Stimulated activated naive CD8-positive, alpha-beta T cell treated with anti-CD3 and anti-CD28 coated beads, Interleukin-15, amount 100 ng/mL, for 72 hours (primary cell): ENCODE results near the gene BCL11A.

Source experiments
- ATAC-seq: fragments of 150-1000 bp; cut with Tn5 transposase; 2 replicates; pipeline ENCODE4 v1.10.0; 2021; ENCODE audit warnings: mild to moderate bottlenecking, moderate library complexity
- DNase-seq, 2 donors: peaks; one replicate each; pipeline ENCODE4 v3.0.0; 2021 to 2022
- H3K27ac Mint-ChIP-seq, 2 donors: one replicate each; pipeline ENCODE4 v1.8.0; 2022; ENCODE audit warnings: mild to moderate bottlenecking in 2 of 2, mixed read lengths in 2 of 2, moderate library complexity in 2 of 2
- H3K27me3 Mint-ChIP-seq: one replicate; pipeline ENCODE4 v1.8.0; 2022; ENCODE audit warnings: mixed read lengths
- H3K4me1 Mint-ChIP-seq: one replicate; pipeline ENCODE4 v1.8.0; 2022; ENCODE audit warnings: mild to moderate bottlenecking, mixed read lengths
- H3K4me3 Mint-ChIP-seq, 2 donors: one replicate each; pipeline ENCODE4 v1.8.0; 2022; ENCODE audit warnings: mild to moderate bottlenecking in 2 of 2, mixed read lengths in 2 of 2, moderate library complexity in 1 of 2
- H3K9me3 Mint-ChIP-seq, 2 donors: one replicate each; pipeline ENCODE4 v1.8.0; 2022; ENCODE audit warnings: mixed read lengths in 2 of 2

The BCL11A gene

GRCh38 chr2:60552851-60553494 is 481 bp downstream of the BCL11A start:
- no peak overlapping the region for H3K27ac Mint-ChIP-seq
- peak overlapping the region; percentile 86 to 89 for H3K4me3 Mint-ChIP-seq
- peaks cover 97% of the 10 kb centered on the region for H3K27me3 Mint-ChIP-seq
- DNase-seq (no peak), ATAC-seq (no peak)
- no peaks in the 10 kb centered on the region for H3K9me3 Mint-ChIP-seq
- H3K4me1 Mint-ChIP-seq, result peaks cover 75% of the 10 kb centered on the region

- Mint-ChIP-seq H3K4me3 (peak overlapping the region; percentile 64 to 86), H3K9me3 (no peaks in the 10 kb centered on the region), H3K27me3 (peaks cover 97% of the 10 kb centered on the region), H3K27ac (no peak overlapping the region), H3K4me1 (peaks cover 70% of the 10 kb centered on the region)
- DNase-seq (no peak), ATAC-seq (no peak)
Observed at GRCh38 chr2:60552078-60552850, 1.2 kb downstream of the BCL11A start.

GRCh38 chr2:60551240-60552077 is 2.0 kb downstream of the BCL11A start:
- H3K9me3 Mint-ChIP-seq, result no peaks in the 10 kb centered on the region
- ATAC-seq, result no peak
- peaks cover 61% of the 10 kb centered on the region for H3K4me1 Mint-ChIP-seq
- peak overlapping the region in 1 of 2 donors; percentile 63 for H3K27ac Mint-ChIP-seq
- DNase-seq, result no peak
- peaks cover 97% of the 10 kb centered on the region for H3K27me3 Mint-ChIP-seq
- H3K4me3 Mint-ChIP-seq, result peak overlapping the region; percentile 69 to 77

DNA sequence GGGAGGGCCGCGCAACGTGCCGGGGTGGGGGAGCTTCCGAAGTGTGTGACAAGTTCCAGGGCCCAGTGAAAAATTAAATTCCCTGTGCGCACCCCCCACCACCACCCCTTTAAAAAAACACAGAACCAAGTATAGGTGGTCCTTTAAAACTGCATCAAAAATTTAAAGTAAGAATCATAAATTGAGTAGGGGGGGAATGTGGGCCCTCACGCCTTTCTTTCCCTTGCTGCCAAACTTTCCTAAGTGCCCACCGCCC is 2.5 kb downstream of the BCL11A start:
- DNase-seq (no peak), ATAC-seq (no peak)
- no peak overlapping the region for H3K27ac Mint-ChIP-seq
- H3K9me3 Mint-ChIP-seq, result no peaks in the 10 kb centered on the region
- H3K27me3 Mint-ChIP-seq, result peaks cover 99% of the 10 kb centered on the region
- H3K4me1 Mint-ChIP-seq, result peaks cover 61% of the 10 kb centered on the region
- peak overlapping the region; percentile 66 to 91 for H3K4me3 Mint-ChIP-seq

DNA sequence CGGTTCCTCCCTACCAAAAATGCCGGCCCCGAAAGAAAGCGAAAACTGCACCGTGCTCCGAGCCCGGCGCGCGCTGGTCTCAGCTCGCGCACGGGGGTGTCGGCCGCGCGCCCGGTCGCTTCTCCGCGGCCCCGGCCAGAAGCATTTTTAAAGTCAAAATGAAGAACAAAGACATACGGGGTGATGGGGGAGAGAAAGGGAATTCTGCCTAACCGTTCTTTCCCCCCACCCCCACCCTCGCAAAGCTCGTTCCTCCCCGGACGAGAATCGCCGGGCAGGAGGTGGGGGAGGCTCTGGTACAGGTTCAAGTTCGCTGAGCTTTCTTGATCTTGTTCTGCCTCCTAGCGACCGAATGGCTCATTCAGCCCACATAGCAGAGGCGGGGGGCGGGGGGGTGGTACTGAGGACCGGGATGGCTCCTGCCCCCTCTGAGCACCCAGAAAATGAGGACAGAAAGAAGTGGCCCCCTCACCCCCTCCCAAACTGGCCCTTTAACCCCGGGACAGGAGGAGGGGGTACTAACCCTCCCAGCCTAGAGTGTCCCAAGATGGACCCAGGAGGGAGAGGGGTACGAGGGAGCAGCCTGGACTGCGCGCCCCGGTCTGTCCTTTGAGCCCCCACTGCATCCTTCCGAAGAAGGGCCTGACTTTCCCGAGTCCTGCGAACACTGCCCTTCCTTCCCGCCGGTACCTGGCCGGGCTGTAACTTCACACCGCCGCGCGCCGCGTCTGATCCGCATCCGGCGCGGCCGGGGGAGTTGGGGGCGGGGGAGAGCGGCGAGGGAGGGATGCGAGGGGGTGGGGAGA is 3.1 kb downstream of the BCL11A start:
- no peak overlapping the region for H3K27ac Mint-ChIP-seq
- DNase-seq (peak in 1 of 2 donors; percentile 60), ATAC-seq (peak; percentile 72)
- H3K9me3 Mint-ChIP-seq, result no peaks in the 10 kb centered on the region
- peaks cover 57% of the 10 kb centered on the region for H3K4me1 Mint-ChIP-seq
- H3K4me3 Mint-ChIP-seq, result peak overlapping the region; percentile 75 to 91
- H3K27me3 Mint-ChIP-seq, result peaks cover 99% of the 10 kb centered on the region

DNA sequence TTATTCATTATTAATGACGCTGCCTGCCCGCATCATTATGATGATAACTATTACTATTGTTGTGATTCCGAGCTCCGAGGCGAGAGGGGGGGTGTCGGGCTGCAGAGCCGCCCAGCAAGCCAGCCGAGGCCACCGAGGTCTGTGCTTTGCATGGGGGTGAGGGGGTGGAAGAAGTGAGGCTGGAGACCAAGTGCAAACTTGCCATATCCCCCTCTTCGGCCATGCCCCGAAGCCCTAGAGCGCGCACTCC is 3.6 kb downstream of the BCL11A start:
- no peak for ATAC-seq
- Mint-ChIP-seq H3K4me1 (peaks cover 57% of the 10 kb centered on the region), H3K4me3 (peak overlapping the region; percentile 75 to 91), H3K9me3 (no peaks in the 10 kb centered on the region), H3K27ac (no peak overlapping the region), H3K27me3 (peaks cover 99% of the 10 kb centered on the region)
- DNase-seq, result no peak

DNA sequence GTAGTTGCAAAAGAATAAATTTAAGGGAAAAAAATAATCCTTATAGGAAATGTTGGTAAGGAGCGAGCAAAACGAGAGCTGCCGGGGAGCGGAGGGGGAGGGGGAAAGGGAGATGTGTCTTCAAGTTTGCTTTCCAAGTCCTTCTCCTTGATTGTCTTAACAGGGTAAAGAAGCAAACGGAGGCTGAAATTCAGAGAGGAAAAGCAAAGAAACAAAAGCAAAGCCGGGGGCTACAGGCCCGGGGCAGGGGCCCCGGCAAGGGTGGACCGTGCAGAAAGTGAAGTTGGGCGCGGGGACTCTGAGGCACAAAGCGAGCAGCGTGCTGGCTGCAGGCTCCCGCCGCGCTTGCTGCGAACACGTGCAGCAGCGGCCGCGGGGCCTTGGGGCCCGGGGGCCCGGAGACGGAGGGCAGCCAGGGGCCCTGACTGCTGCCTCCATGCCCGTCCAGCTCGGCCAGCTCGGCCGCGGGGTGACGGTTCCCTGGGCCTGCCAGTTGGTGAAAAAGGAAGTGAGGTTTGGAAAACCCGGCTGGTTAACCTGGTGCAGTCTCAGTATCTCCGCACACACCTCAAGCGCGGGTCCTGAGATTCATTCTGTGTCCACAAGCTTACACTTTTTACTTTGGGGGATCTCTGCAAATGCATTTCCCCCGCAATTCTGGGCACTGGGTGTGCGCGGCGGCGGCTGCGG is 4.1 kb downstream of the BCL11A start:
- peak; percentile 4 for ATAC-seq
- H3K27ac Mint-ChIP-seq, result peak overlapping the region in 1 of 2 donors; percentile 19

DNA sequence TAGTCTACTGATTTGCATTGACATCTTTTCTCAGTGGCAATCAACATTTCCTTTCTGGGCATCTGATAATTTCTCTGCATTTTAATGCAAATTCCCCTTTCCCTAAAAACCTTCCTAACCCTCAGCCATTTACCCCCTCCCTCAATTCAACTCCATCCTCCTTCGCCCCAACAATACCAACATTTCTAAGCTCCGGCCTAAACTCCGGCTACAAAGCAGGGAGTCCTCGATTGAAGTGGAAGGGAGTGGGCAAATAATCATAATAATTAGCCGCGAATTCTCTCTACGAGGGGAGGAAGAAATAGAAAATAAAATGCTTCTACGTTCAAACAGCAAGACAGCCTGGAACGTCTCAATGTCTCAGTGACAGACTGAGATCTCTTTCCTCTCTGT is 4.6 kb downstream of the BCL11A start:
- DNase-seq, result no peak
- Mint-ChIP-seq H3K27ac (no peak overlapping the region), H3K27me3 (peaks cover 96% of the 10 kb centered on the region), H3K4me1 (peaks cover 47% of the 10 kb centered on the region), H3K4me3 (peak overlapping the region; percentile 65 to 91), H3K9me3 (no peaks in the 10 kb centered on the region)
- no peak for ATAC-seq

More for the DNA sequence above, 4.1 kb downstream of the BCL11A start:
- Mint-ChIP-seq H3K27me3 (peaks cover 99% of the 10 kb centered on the region), H3K4me1 (peaks cover 53% of the 10 kb centered on the region), H3K9me3 (no peaks in the 10 kb centered on the region), H3K4me3 (peak overlapping the region; percentile 75 to 91)
- DNase-seq, result no peak

DNA sequence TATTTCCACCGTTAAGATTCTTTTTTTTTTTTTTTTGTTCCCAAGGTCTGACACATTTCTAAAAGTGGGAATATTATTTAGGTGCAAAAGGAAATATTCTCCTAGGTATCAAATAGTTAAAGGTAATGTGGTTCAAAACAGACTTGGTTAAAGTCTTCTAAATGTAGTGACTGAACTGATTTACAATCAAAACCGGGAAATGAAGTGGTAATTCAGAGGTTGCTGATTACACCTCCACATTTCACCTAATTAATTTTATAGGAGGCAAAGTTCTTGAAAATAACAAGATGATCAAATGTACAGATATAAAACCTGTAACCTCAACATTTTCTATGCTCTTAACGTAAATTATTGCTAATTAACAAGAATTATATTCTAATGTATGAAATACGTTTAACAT is 5.1 kb downstream of the BCL11A start:
- Mint-ChIP-seq H3K4me3 (no peak overlapping the region), H3K27me3 (peaks cover 94% of the 10 kb centered on the region), H3K9me3 (no peaks in the 10 kb centered on the region), H3K4me1 (peaks cover 42% of the 10 kb centered on the region), H3K27ac (no peak overlapping the region)
- no peak for ATAC-seq
- DNase-seq, result no peak

GRCh38 chr2:60547841-60548240 is 5.6 kb downstream of the BCL11A start:
- H3K4me1 Mint-ChIP-seq, result peaks cover 40% of the 10 kb centered on the region
- H3K27ac Mint-ChIP-seq, result no peak overlapping the region
- no peak overlapping the region for H3K4me3 Mint-ChIP-seq
- H3K9me3 Mint-ChIP-seq, result no peaks in the 10 kb centered on the region
- DNase-seq, result no peak
- ATAC-seq, result no peak
- H3K27me3 Mint-ChIP-seq, result peaks cover 95% of the 10 kb centered on the region

DNA sequence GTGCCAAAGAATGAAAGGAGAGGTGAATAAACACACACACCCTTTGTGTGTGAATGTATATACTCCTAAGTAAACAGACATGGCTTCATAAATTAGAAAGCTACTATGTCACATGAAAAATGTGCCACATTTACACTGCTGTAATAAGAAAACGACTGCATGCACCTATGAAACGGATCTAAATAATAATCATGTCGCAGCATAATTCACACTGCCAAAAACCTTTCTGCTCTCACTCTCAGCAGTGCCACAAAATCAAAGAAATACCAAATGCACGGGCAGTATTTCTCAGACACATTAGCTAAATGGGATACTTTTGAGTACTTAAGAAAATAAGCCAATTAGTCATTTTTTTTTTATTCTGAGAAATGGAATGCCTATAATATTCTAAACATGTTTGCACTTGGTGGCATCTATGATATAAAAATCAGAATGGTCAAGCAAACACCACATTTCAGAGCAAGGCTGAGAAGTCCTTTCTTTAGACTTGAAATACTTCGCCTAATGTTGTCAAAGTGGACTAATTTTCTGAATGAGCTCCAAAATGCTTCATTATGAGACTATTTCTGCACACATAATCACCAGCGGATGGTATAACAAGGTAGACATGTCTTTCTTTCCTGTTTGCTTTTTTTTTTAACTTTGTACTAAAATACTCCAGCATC is 6.6 kb downstream of the BCL11A start:
- Mint-ChIP-seq H3K4me3 (no peak overlapping the region), H3K4me1 (peaks cover 36% of the 10 kb centered on the region), H3K9me3 (no peaks in the 10 kb centered on the region), H3K27me3 (peaks cover 85% of the 10 kb centered on the region), H3K27ac (no peak overlapping the region)
- ATAC-seq, result no peak
- DNase-seq, result no peak

DNA sequence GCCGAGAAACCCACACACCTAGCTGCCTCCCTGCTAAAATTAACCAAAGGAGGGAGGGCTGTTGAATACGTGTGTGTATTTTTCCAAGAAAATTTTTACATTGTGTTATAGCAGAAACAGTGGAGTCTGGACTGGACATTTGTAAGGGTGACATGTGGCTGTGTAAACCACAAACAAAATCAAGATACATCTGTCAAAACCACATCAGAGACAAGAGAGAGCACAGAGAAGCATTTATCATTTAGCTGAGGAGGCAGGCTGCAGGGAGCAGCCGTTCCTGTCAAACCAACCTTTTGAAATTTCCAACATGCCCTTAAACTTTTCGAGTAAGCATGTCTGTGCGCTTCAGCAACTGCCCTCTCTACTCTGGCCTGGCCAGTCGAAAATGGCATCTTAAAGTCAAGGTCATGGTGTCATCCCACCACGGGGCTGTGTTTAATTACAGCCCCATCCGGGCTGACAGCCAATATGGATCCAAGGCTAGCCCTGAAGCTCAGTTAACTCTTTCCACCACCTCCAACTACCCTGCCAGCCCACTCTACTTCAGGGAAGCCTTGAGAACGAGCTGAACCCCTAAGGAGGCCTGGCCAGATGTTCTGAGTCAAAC is 8.4 kb downstream of the BCL11A start:
- peaks cover 21% of the 10 kb centered on the region for H3K4me1 Mint-ChIP-seq
- no peak overlapping the region for H3K27ac Mint-ChIP-seq
- H3K27me3 Mint-ChIP-seq, result peaks cover 74% of the 10 kb centered on the region
- no peaks in the 10 kb centered on the region for H3K9me3 Mint-ChIP-seq
- DNase-seq (no peak), ATAC-seq (no peak)
- H3K4me3 Mint-ChIP-seq, result no peak overlapping the region

DNA sequence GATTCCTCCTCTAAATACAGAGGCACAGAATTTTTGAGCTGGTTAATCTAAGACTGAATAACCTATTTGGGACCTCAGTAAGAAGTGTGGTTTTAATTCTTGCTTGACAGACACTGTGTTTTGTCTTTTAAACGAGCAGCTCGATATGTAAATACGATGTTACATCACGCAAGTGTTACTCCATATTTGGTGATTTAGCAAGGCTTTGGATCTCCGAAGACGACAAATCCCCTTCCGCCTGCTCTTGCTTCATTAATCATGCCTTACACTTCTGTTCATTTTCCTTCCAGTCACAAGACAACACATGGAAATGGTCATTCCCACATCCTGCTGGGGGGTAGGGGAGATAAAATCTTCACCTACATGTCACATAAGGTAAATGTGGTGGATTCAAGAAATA is 9.4 kb downstream of the BCL11A start:
- ATAC-seq (no peak), DNase-seq (no peak)
- Mint-ChIP-seq H3K4me1 (peaks cover 11% of the 10 kb centered on the region), H3K9me3 (no peaks in the 10 kb centered on the region), H3K27me3 (peaks cover 65% of the 10 kb centered on the region), H3K4me3 (no peak overlapping the region), H3K27ac (no peak overlapping the region)

GRCh38 chr2:60541056-60541651 is 12.3 kb downstream of the BCL11A start:
- no peak for DNase-seq
- no peak overlapping the region for H3K4me3 Mint-ChIP-seq
- peaks cover 51% of the 10 kb centered on the region for H3K27me3 Mint-ChIP-seq
- no peak for ATAC-seq
- H3K9me3 Mint-ChIP-seq, result no peaks in the 10 kb centered on the region
- H3K27ac Mint-ChIP-seq, result no peak overlapping the region
- H3K4me1 Mint-ChIP-seq, result peaks cover 7% of the 10 kb centered on the region
